Choroid plexus epithelial cell (primary cell): Measurements from ENCODE around the gene TMEM74B.

Source experiments
- DNase-seq: peaks from one replicate; pipeline ENCODE4 v3.0.0-alpha.2; 2010; ENCODE audit warnings: low read depth
- H3K4me3 ChIP-seq: 2 replicates; pipeline ENCODE4 v1.5.1; 2011; ENCODE audit warnings: low read depth, mild to moderate bottlenecking, control low read depth, low read length, moderate library complexity
- CTCF ChIP-seq: conservative IDR thresholded peaks from 2 replicates; pipeline ENCODE4 v1.5.1; 2011; ENCODE audit warnings: low read depth, mild to moderate bottlenecking, control low read depth, inconsistent platforms, low read length, moderate library complexity

Gene TMEM74B

DNA sequence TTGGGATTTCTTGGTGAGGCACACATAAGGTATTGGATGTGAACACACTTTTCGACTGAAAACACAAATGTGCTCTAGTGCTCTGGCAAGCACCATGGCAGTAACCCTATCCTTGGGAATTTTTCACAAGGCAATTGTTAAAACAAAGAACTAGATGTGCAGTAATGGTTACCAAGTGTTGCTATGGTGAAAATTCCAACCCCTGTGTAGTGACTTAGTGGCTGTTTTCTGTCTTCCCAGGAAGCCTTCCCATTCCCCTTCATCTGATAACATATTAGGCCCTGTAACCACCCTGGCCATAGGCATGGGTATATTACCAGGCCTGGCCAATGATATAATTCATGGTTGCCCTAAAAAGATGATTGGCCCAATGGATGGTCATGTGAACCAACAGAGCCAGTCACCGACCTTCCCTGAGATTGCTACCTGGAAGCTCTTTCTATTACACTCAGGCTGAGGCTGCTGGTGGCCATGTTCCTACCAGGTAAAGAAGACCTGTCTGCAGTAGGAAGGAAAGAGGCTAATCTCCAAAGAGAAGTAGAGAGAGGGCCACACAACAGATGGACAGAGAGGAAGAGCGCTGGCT, 22.6 kb upstream of the TMEM74B start:
- no peak overlapping the region for H3K4me3 ChIP-seq
- DNase-seq: no peak
- TF ChIP-seq CTCF: no peak

- H3K4me3 ChIP-seq: no peak overlapping the region
- TF ChIP-seq CTCF: no peak
- DNase-seq: no peak
Measured at GRCh38 chr20:1206366-1207148, 21.8 kb upstream of the TMEM74B start.

DNA sequence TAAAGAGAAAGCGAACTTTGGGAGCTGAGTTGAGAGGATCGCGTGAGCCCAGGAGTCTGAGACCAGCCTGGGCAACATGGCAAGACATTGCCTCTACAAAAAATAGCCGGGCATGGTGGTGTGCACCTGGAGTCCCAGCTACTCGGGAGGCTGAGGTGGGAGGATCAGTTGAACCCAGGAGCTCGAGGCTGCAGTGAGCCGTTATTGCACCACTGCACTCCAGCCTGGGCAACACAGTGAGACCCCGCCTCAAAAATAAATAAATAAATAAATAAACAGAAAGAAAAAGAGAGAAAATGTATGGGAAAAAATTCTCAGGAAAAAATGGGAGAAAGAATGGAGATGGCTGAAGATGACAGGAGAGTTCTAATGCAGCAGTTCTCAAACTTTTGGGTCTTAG, 21.0 kb upstream of the TMEM74B start:
- DNase-seq: no peak
- no peak for TF ChIP-seq CTCF
- H3K4me3 ChIP-seq: no peak overlapping the region

DNA sequence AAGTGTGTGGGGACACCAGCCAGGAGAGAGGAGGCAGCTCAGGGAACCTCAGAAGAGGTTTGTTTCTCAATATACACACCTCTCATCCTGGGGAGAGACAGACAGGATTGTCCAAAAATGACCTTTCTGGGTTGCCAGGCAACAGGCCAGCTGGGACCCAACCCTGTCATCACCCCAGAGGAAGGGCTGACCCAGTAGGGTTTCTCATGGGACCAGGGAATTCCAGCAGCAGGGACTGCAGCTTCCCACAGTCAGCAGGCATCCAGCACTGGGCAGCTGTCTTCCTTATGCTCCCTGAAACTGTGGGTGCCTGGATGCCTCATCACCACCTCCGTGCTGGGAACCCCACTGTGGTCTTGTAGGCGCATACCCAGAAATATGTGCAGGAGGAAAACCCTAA, 19.8 kb upstream of the TMEM74B start:
- TF ChIP-seq CTCF: no peak
- no peak for DNase-seq
- no peak overlapping the region for H3K4me3 ChIP-seq

DNA sequence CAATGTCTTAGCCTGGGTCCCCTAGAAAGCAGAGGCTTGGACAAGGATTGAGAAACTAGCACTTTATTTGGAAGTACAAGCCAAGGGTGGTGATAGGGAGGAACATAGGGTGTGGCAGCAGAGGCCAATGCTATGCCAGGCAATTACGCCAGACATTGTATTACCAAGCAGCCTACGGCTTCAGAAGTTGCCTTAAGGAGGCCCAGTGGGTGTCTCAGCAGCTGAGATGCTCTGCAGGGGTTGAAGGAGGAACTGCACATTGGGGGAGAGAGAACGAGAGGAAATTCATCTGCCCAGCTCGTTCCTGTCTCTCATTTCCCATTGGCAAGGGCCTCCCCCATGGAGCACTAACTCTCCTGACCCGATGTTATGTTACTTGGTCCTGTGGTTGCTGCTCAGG, 19.3 kb upstream of the TMEM74B start:
- no peak overlapping the region for H3K4me3 ChIP-seq
- no peak for DNase-seq
- TF ChIP-seq CTCF: no peak

DNA sequence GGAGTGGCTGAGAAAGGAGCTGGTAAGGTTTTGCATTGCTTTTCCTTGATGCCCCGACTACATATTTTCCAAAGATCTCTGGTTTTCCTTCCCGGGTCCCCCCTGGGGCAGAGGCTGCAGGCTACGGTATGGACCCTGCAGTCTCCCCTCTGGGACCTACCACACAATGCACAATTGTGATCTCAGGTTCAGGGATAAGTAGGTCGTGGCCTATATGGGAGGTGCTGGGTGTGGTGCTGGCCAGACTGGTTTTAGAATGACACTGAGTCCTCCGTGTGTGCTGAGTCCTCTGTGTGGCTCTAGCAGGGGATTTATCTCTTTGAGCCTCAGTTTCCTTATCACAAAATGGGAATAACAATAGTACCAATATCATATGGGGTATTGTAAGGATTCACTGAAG, 18.8 kb upstream of the TMEM74B start:
- H3K4me3 ChIP-seq: no peak overlapping the region
- no peak for DNase-seq
- no peak for TF ChIP-seq CTCF

DNA sequence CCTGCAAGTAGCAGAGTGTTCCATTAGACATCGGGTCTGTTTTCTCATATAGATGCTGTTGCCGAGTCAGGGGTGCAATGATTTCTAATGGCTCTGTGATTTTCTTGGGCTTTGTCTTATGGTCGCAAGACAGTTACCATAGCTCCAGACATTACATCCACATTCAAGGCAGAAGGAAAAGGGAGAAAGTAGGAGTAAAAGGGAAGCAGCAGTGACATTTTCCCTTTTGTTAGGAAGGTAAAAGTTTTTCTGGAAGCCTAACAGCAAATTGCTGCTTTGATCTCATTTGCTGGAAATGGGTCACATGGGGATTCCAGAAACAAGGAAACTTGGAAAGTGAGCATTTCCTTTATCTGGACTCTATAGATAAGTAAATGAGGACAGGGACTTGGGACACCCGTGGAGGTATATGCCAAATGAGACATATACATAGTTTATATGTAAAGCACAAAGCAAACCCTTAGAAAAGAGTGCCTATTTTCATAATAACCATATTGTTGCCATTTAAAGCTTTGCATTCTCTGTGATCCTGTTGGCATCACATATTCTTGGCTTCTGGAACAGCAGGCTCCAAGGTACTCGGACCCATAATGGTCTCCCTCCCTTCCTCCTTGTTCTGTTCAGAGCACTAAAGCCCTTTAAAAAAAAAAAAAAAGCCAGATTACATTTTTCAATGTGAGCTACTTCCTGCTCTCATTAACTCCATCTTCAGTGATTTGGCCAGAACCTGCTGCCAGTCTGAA, 18.2 kb upstream of the TMEM74B start, which contains the start of gene C20orf202:
TSS of gene C20orf202 (plus strand) at position 693 of the 743 bp plus-strand sequence. CDS start 132 bp downstream, outside the sequence.
- no peak for TF ChIP-seq CTCF
- DNase-seq: no peak
- H3K4me3 ChIP-seq: no peak within 1 kb of the TSS
